ENCODE results near the gene HBG2.

DNA sequence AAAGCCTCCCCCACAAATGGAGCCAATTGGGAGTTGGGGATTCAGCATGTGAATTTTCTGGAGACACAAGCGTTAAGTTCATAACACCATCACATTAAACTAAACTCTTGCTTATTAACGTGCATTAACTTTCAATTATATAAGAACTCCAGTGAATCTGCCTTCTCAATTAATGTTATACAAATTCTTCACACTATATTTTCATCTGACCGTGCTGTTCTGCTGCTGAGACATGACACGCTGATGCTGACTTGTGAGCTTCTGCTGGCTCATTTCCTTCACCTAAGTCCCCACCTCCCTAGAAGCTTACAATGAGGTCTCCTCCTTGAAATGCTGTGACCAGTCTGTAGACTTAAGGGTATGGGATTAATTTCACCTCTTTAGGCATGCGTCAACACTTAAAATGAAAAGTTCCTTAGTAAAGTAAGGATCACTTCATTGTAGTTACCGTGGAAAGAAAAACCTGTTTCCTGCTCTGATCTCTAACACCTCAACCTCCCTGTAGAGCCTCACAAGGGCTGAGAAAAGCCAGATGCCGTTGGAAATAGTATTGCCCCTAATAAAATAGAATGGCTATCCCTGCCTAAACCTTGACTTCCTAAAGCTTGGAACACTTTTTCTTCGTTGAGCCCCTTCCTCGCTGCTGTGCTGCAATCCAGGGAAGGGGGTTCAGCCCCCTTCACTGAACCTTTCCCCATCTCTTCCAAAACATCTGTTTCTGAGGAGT, 2.2 kb downstream of the HBG2 start:
- TF ChIP-seq, protein P1, sequence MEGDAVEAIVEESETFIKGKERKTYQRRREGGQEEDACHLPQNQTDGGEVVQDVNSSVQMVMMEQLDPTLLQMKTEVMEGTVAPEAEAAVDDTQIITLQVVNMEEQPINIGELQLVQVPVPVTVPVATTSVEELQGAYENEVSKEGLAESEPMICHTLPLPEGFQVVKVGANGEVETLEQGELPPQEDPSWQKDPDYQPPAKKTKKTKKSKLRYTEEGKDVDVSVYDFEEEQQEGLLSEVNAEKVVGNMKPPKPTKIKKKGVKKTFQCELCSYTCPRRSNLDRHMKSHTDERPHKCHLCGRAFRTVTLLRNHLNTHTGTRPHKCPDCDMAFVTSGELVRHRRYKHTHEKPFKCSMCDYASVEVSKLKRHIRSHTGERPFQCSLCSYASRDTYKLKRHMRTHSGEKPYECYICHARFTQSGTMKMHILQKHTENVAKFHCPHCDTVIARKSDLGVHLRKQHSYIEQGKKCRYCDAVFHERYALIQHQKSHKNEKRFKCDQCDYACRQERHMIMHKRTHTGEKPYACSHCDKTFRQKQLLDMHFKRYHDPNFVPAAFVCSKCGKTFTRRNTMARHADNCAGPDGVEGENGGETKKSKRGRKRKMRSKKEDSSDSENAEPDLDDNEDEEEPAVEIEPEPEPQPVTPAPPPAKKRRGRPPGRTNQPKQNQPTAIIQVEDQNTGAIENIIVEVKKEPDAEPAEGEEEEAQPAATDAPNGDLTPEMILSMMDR (IDR thresholded peaks at IDR 0.05; ENCODE audit: poor library complexity), result no peak
- TF ChIP-seq EZH2phosphoT487 (IDR thresholded peaks at IDR 0.05; ENCODE audit: low read depth, severe bottlenecking, unreplicated experiment) (no peak), EZH2 (IDR thresholded peaks at IDR 0.05; ENCODE audit: borderline replicate concordance) (no peak)
